BLaER1 (cell line): ENCODE data around the gene SRGN.
A peak's percentile ranks its signal among the peaks of the same experiment; 100 is the strongest.

ENCODE experiments used
- H3K27ac ChIP-seq: shearing (Covaris generic); formaldehyde crosslinking; 2 replicates; pipeline ENCODE4 v1.8.1; 2022
- H3K27me3 ChIP-seq: shearing (Covaris generic); formaldehyde crosslinking; 2 replicates; pipeline ENCODE4 v1.8.1; 2022
- H3K36me3 ChIP-seq: shearing (Covaris generic); formaldehyde crosslinking; 2 replicates; pipeline ENCODE4 v1.8.1; 2022
- H3K4me1 ChIP-seq: shearing (Covaris generic); formaldehyde crosslinking; 2 replicates; pipeline ENCODE4 v1.8.1; 2022
- H3K4me2 ChIP-seq: shearing (Covaris generic); formaldehyde crosslinking; 2 replicates; pipeline ENCODE4 v1.8.1; 2022
- H3K4me3 ChIP-seq: shearing (Covaris generic); formaldehyde crosslinking; 2 replicates; pipeline ENCODE4 v1.8.1; 2022
- H3K9ac ChIP-seq: shearing (Covaris generic); formaldehyde crosslinking; 2 replicates; pipeline ENCODE4 v1.8.1; 2022
- H3K9me3 ChIP-seq: shearing (Covaris generic); formaldehyde crosslinking; 2 replicates; pipeline ENCODE4 v1.8.1; 2022
- H4K20me1 ChIP-seq: shearing (Covaris generic); formaldehyde crosslinking; 2 replicates; pipeline ENCODE4 v1.8.1; 2022
- Cebpa-rat ChIP-seq: shearing (Covaris generic); IDR thresholded peaks from 2 replicates; pipeline ENCODE4 v1.8.1; 2022

The SRGN gene

DNA sequence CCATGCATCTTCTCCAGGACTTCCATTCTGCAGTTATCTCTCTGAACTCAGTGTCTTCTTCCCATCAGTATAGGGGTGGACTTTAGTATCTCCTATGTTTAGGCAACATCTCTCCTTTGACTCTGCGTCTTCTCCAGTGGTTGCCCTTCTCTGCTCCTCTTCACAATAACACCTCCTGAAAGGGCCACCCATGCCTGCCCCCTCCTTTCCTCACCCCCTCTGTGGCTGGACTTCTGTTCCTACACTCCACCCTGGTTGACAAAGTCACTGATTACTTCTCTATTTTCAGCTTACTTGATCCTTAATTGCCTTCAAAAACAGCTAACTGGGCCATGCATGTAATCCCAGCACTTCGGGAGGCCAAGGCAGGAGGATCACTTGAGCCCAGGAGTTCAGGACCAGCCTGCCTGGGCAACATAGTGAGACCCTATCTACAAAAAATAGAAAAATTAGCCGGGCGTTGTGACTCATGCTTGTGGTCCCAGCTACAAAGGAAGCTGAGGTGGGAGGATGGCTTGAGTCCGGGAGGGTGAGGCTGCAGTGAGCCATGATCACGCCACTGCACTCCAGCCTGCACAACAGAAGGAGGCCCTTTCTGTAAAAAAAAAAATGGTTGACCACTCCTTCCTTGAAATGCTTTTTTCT lies 13.7 kb downstream of the SRGN start:
- Histone ChIP-seq H3K27me3 (no peaks in the 10 kb centered on the region), H3K4me1 (peaks cover 6% of the 10 kb centered on the region), H4K20me1 (no peaks in the 10 kb centered on the region), H3K36me3 (no peaks in the 10 kb centered on the region), H3K9me3 (0 out of 2 replicates have a peak, but pooled peaks cover 4% of the 10 kb centered on the region), H3K27ac (no peak overlapping the region), H3K4me2 (no peak overlapping the region), H3K9ac (no peak overlapping the region), H3K4me3 (no peak overlapping the region)
- TF ChIP-seq Cebpa-rat: no peak

DNA sequence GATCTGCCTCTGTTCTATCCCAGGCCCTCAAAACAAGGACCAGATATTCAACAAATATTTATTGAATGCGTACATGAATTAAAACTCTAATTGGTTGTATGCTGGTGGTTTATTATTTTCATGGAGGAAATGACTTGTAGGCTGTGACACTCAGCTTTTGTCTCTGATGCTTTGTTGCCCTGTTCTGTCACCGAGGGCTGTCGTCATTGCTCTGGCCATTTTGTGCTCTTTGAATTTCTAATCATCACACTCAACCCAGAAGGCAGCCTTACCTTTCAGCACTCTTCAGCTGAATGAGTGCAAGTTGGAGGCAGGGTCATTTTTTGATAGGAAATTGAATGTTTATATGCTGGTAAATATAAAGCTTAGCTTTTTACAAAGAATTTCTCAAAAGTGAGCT lies 14.5 kb downstream of the SRGN start:
- TF ChIP-seq Cebpa-rat: no peak
- no peaks in the 10 kb centered on the region for H3K36me3 ChIP-seq
- no peaks in the 10 kb centered on the region for H3K27me3 ChIP-seq
- no peaks in the 10 kb centered on the region for H4K20me1 ChIP-seq
- H3K27ac ChIP-seq: no peak overlapping the region
- no peak overlapping the region for H3K4me2 ChIP-seq
- H3K9me3 ChIP-seq: 0 out of 2 replicates have a peak, but pooled peaks cover 4% of the 10 kb centered on the region
- H3K4me3 ChIP-seq: no peak overlapping the region
- peaks cover 6% of the 10 kb centered on the region for H3K4me1 ChIP-seq
- H3K9ac ChIP-seq: no peak overlapping the region

DNA sequence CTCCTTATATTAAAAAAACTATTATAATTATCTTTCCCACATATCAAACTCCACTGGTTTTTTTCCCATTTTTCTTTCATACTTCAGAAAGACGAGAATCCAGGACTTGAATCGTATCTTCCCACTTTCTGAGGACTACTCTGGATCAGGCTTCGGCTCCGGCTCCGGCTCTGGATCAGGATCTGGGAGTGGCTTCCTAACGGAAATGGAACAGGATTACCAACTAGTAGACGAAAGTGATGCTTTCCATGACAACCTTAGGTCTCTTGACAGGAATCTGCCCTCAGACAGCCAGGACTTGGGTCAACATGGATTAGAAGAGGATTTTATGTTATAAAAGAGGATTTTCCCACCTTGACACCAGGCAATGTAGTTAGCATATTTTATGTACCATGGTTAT lies 15.9 kb downstream of the SRGN start:
- H3K4me1 ChIP-seq: peaks cover 6% of the 10 kb centered on the region
- no peak overlapping the region for H3K4me3 ChIP-seq
- H4K20me1 ChIP-seq: no peaks in the 10 kb centered on the region
- no peak overlapping the region for H3K27ac ChIP-seq
- no peaks in the 10 kb centered on the region for H3K27me3 ChIP-seq
- no peaks in the 10 kb centered on the region for H3K36me3 ChIP-seq
- no peak overlapping the region for H3K9ac ChIP-seq
- H3K4me2 ChIP-seq: no peak overlapping the region
- H3K9me3 ChIP-seq: 0 out of 2 replicates have a peak, but pooled peaks cover 4% of the 10 kb centered on the region
- TF ChIP-seq Cebpa-rat: no peak

DNA sequence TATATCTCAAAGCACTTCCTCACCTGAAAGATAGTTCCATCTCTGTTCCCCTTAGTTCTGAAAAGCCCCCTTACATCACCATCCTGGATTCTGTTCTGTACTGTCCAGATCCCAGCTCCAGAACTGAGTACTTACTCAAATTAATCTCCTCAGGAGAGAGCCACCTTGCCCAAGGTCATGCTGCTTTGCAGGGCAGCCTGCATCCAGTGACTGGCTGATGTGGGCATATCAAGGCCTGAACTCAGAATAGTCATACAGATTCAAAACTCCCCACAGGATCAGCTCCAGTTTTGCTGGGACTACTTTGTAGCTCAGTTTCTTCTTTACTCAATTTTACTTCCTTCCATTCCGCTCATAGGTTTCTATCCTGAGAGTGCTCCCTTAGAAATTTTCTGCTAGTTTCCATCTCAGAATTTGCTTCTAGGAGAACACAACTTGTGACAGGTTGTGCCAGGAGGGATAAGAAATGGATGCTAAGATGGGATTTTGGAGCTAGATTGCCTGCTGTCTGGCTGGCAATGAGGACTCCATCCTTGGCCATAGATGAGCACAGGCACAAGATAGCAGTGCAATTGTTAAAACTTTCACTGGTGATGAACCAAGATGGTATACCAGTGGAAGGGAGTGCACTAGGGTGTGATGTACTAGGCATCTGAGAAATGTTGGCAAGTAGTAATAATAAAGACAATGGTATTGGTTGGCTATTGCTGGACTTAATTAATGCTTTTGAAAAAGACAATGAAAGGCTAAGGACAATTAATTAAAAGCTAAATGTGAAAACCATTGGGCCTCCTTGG lies 17.3 kb downstream of the SRGN start:
- H3K9ac ChIP-seq: no peak overlapping the region
- no peak overlapping the region for H3K4me2 ChIP-seq

DNA sequence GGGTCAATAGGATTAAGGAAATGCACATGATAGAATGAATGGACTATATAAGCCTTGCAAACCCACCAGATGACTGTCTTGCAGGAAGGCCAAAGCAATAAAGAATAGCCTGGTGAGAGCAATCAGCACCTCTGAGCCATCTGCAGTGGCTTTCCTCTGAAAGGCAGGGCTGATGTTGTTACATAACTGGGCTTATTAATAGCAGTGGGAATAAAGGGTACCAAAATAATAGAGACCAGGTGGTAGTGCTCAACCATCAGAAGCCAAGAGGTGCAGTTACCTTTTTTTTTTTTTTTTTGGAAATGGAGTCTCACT lies 19.2 kb downstream of the SRGN start:
- H3K36me3 ChIP-seq: no peaks in the 10 kb centered on the region
- no peak overlapping the region for H3K4me3 ChIP-seq
- no peak overlapping the region for H3K27ac ChIP-seq
- no peak overlapping the region for H3K9ac ChIP-seq
- 0 out of 2 replicates have a peak, but pooled peaks cover 4% of the 10 kb centered on the region for H3K9me3 ChIP-seq
- no peaks in the 10 kb centered on the region for H3K4me1 ChIP-seq
- no peak for TF ChIP-seq Cebpa-rat
- H4K20me1 ChIP-seq: no peaks in the 10 kb centered on the region
- H3K27me3 ChIP-seq: no peaks in the 10 kb centered on the region
- no peak overlapping the region for H3K4me2 ChIP-seq

More for the DNA sequence above, 17.3 kb downstream of the SRGN start:
- TF ChIP-seq Cebpa-rat: no peak
- Histone ChIP-seq H3K4me3 (no peak overlapping the region), H3K9me3 (0 out of 2 replicates have a peak, but pooled peaks cover 4% of the 10 kb centered on the region), H3K27ac (no peak overlapping the region), H4K20me1 (no peaks in the 10 kb centered on the region), H3K36me3 (no peaks in the 10 kb centered on the region), H3K27me3 (no peaks in the 10 kb centered on the region), H3K4me1 (peaks cover under 1% of the 10 kb centered on the region; the same call in 1 of the 2 replicates)

DNA sequence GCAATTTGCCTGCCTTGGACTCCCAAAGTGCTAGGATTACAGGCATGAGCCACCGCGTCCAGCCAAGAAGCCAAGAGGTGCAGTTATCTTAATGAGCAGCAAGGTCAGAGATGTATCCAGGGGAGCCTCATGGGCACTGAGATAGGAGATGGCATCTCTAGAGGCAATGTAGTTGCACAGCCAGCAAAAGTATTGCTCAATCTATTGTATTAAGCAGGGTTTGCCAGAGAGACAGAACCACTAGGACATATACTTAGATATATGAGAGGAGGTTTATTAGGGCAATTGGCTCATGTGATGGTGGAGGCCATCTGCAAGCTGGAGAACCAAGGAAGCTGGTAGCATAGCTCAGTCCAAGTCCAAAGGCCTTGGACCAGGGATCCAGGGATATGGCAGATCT lies 19.8 kb downstream of the SRGN start:
- H3K4me1 ChIP-seq: no peaks in the 10 kb centered on the region
- no peak for TF ChIP-seq Cebpa-rat
- no peaks in the 10 kb centered on the region for H3K27me3 ChIP-seq
- no peaks in the 10 kb centered on the region for H4K20me1 ChIP-seq
- H3K4me3 ChIP-seq: no peak overlapping the region
- no peak overlapping the region for H3K4me2 ChIP-seq
- H3K9ac ChIP-seq: no peak overlapping the region
- 0 out of 2 replicates have a peak, but pooled peaks cover 4% of the 10 kb centered on the region for H3K9me3 ChIP-seq
- H3K27ac ChIP-seq: no peak overlapping the region
- H3K36me3 ChIP-seq: no peaks in the 10 kb centered on the region

DNA sequence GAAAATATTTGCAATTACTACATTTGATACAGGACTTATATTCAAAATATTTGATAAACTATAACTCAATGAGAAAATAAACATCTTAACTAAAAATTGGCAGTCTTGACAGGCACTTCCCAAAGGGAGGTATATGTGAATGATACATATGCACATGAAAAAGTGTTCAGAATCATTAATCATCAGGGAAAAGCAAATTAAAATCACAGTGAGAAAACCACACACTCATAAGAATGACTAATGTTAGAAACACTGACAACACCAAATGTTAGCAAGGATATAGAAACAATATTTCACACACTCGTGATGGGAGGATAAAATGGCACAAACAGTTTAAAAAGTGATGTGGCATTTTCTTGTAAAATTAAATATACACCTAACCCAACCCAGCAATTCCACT lies 32.0 kb downstream of the SRGN start:
- no peak for TF ChIP-seq Cebpa-rat
- no peaks in the 10 kb centered on the region for H3K9me3 ChIP-seq
- H3K9ac ChIP-seq: no peak overlapping the region
- H3K27me3 ChIP-seq: no peaks in the 10 kb centered on the region
- H3K36me3 ChIP-seq: no peaks in the 10 kb centered on the region
- peaks cover 16% of the 10 kb centered on the region for H3K4me1 ChIP-seq
- peaks cover 8% of the 10 kb centered on the region for H4K20me1 ChIP-seq
- H3K4me2 ChIP-seq: no peak overlapping the region
- H3K27ac ChIP-seq: no peak overlapping the region
- no peak overlapping the region for H3K4me3 ChIP-seq

DNA sequence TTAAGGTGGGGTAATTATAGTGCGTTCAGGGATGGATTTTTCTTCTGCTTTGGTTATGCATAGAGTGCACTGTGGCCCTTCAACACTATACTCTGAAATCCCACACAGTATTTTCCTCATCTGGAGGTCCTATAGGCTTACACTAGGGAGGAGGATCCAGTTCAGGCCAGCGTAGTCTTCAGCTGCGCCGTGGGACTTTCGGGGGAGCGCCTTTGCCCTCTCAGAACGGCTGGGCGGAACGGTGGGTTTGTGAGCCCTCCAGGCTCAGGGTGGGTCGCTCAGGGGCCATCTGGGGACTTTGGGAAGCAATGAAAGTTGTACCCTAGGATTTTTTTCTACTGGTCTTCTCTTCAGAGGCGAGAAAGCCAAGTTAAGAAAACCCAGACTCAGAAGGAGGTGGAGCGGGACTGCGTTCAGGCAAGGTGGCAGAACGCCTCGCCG lies 35.4 kb downstream of the SRGN start:
- Histone ChIP-seq H3K9me3 (no peaks in the 10 kb centered on the region), H4K20me1 (peaks cover 42% of the 10 kb centered on the region), H3K4me2 (peak overlapping the region; percentile 80), H3K4me1 (peaks cover 31% of the 10 kb centered on the region), H3K4me3 (peak overlapping the region; percentile 99), H3K36me3 (no peaks in the 10 kb centered on the region), H3K27ac (peak overlapping the region; percentile 94), H3K9ac (peak overlapping the region; percentile 96), H3K27me3 (no peaks in the 10 kb centered on the region)
- no peak for TF ChIP-seq Cebpa-rat

DNA sequence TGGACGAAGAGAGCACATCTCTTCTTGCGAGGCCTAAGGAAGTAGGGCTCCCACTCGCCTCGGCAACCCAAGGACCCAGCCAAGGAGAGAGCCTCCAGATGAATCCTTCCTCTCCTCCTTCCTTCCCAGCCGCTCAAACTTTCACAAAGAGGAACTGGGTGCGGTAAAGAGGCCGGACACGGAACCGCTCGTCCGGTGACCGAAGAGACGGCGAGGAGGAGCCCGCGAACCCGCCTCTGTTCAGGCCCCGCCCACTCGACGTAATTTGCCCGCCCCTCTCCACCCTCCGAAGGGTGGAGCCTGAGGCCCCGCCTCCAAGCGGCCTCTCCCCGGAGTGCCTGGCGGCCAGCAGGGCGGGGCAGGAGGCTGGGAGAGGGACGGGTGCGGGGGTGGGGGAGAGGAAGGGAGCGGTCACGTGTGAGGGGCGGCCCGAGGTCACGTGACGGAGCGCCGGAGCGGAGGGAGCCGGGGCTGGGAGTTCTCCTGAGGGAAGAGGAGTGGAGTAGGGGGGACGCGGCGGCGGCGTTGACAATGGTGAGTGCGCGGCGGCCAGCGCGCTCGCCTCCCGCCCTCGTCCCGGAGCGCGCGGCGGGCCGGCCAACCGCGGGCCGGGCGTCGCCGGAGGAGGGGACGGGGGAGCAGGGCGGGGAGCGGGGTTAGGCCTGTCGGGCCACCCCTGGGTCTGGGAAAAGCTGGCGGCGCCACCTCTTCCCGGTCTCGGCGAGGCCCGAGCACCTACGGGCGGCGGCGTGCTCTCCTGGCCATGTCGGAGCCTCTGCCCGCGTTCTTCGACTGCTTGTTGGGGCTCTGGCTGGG lies 36.1 kb downstream of the SRGN start, which contains the start of gene VPS26A:
TSS of gene VPS26A (plus strand) at position 432 of the 816 bp plus-strand sequence. CDS start at position 532, 100 bp downstream.
- H3K27me3 ChIP-seq: no peaks in the 10 kb centered on the region
- H3K4me1 ChIP-seq: peaks cover 31% of the 10 kb centered on the region
- H3K4me3 ChIP-seq: peak within 1 kb of the TSS; percentile 99
- H3K9ac ChIP-seq: peak within 1 kb of the TSS; percentile 96
- H3K9me3 ChIP-seq: no peaks in the 10 kb centered on the region
- H3K27ac ChIP-seq: peak within 1 kb of the TSS; percentile 94
- no peaks in the 10 kb centered on the region for H3K36me3 ChIP-seq
- peak within 1 kb of the TSS; percentile 88 for H3K4me2 ChIP-seq
- peaks cover 49% of the 10 kb centered on the region for H4K20me1 ChIP-seq
- TF ChIP-seq Cebpa-rat: no peak
